HEK293 (cell line): ENCODE data around the gene ISOC2.

Experiments
- ZBTB8A ChIP-seq: fragments of 450-650 bp; formaldehyde crosslinking; IDR thresholded peaks from 2 replicates; pipeline ENCODE4 v1.5.1; 2016; ENCODE audit warnings: missing biosample characterization, missing genetic modification characterization
- ZNF274 ChIP-seq, 2 experiments: fragments of 200-500 bp in 1 of 2; fragments of 450-650 bp in 1 of 2; sonication (Bioruptor generic) in 1 of 2; formaldehyde crosslinking in 1 of 2; IDR thresholded peaks; 2 replicates each; pipeline versions ENCODE4 v1.5.1 to v1.6.1; 2014 to 2016; ENCODE audit warnings: borderline replicate concordance in 1 of 2, inconsistent platforms in 1 of 2, low read length in 1 of 2, missing biosample characterization in 1 of 2, missing genetic modification characterization in 1 of 2
- ZNF302 ChIP-seq: fragments of 450-650 bp; formaldehyde crosslinking; IDR thresholded peaks from 2 replicates; pipeline ENCODE4 v1.5.1; 2016; ENCODE audit warnings: missing biosample characterization, missing genetic modification characterization, low read depth
- ZNF585B ChIP-seq: fragments of 450-650 bp; formaldehyde crosslinking; IDR thresholded peaks from 2 replicates; pipeline ENCODE4 v1.5.1; 2016; ENCODE audit warnings: missing biosample characterization, missing genetic modification characterization
- TF ChIP-seq, protein P1 (sequence below): fragments of 450-650 bp; formaldehyde crosslinking; IDR thresholded peaks from 2 replicates; pipeline ENCODE4 v1.5.1; 2016; ENCODE audit warnings: missing biosample characterization, missing genetic modification characterization

DNA sequence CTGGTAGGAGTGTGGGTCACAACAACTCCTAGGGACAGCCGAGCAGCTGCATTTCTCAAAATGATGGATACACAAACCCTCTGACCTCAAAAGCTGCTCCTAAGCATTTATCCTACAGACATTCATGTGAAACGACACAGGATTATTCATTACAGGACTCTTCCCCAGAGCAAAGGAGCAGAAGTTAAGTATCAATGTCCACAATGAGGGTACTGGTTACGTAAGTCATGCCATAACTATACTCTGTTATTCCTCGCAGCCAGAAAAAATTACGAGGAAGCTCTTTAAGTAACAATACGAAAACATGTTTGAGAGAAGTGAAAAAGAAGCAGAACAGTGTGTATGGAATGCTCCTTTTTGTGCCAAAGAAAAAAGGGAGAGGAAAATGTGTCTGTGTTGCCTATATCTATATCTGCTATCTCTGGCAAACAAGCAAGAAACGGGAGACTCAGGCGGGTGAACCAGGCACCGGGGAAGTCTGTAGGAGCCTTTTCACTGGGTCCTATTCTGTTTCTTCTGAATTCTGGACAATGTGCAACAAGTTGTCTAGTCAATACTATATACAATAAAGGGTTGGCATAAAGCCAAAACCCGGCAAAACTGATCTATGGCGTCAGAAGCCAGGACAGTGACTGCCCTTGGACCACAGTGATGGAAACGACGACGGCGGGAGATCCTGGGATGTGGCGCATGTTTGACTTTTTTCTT, 1.3 kb downstream of the ISOC2 start:
- no peak for TF ChIP-seq ZNF274 (IDR thresholded peaks at IDR 0.05; ENCODE audit: low read length)
- no peak for TF ChIP-seq ZNF274 (tag by site-specific recombination; IDR thresholded peaks at IDR 0.05; ENCODE audit: borderline replicate concordance)
- TF ChIP-seq ZNF585B, result no peak
- no peak for TF ChIP-seq ZBTB8A
- TF ChIP-seq ZNF302 (tag by site-specific recombination), result no peak
- TF ChIP-seq, protein P1, sequence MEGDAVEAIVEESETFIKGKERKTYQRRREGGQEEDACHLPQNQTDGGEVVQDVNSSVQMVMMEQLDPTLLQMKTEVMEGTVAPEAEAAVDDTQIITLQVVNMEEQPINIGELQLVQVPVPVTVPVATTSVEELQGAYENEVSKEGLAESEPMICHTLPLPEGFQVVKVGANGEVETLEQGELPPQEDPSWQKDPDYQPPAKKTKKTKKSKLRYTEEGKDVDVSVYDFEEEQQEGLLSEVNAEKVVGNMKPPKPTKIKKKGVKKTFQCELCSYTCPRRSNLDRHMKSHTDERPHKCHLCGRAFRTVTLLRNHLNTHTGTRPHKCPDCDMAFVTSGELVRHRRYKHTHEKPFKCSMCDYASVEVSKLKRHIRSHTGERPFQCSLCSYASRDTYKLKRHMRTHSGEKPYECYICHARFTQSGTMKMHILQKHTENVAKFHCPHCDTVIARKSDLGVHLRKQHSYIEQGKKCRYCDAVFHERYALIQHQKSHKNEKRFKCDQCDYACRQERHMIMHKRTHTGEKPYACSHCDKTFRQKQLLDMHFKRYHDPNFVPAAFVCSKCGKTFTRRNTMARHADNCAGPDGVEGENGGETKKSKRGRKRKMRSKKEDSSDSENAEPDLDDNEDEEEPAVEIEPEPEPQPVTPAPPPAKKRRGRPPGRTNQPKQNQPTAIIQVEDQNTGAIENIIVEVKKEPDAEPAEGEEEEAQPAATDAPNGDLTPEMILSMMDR (tag by site-specific recombination), result no peak
